Panc1 (cell line): ENCODE measurements around the gene CRADD. TPM values are rescaled to one million over a fixed set of nuclear protein-coding genes. Genes with fewer than 3 reads are reported as not detected.
"Not testable (repeated sequence)": the region's sequence is repeated elsewhere in the genome, so short reads cannot be mapped to it uniquely, and the experiment has no call there.

Source experiments
- ATAC-seq: fragments of 200-7000 bp; cut with Tn5 transposase; 2 replicates; pipeline ENCODE4 v1.9.1; 2020; ENCODE audit warnings: mild to moderate bottlenecking, moderate library complexity
- BruUV-seq: library from RNA; stranded (reverse); fragments of 400-500 nt; replicated peaks from 2 replicates; lab custom pipeline; 2021; lab: Mats Ljungman, UMichigan
- CTCF ChIA-PET: fragments of 300-600 bp; sonication (Branson Sonifier 250); formaldehyde crosslinking; loops from one replicate; lab custom pipeline; 2022; ENCODE audit warnings: antibody characterized with exemption; lab: Charles Lee
- POLR2A ChIA-PET: fragments of 300-600 bp; sonication (Branson Sonifier 250); formaldehyde crosslinking; loops from one replicate; lab custom pipeline; 2022; ENCODE audit warnings: antibody characterized with exemption; lab: Charles Lee
- DNase-seq: peaks from one replicate; pipeline ENCODE4 v3.0.0-alpha.2; 2010; ENCODE audit warnings: low read depth, low spot score
- H3K27ac ChIP-seq: 2 replicates; pipeline ENCODE4 v1.5.1; 2011; ENCODE audit warnings: mild to moderate bottlenecking, low read length, inconsistent platforms
- H3K27me3 ChIP-seq: fragments of 200-500 bp; sonication (Bioruptor generic); 2 replicates; pipeline ENCODE4 v1.6.0; 2014; ENCODE audit warnings: low read length, inconsistent platforms; ENCODE audit not compliant: control insufficient read depth, insufficient read depth
- H3K36me3 ChIP-seq: fragments of 200-500 bp; sonication (Bioruptor generic); 2 replicates; pipeline ENCODE4 v1.5.1; 2014; ENCODE audit warnings: inconsistent platforms, mild to moderate bottlenecking, low read length, moderate library complexity; ENCODE audit not compliant: control insufficient read depth, insufficient read depth
- H3K4me1 ChIP-seq: 2 replicates; pipeline ENCODE4 v1.5.1; 2011; ENCODE audit warnings: inconsistent platforms, mild to moderate bottlenecking, low read length, moderate library complexity; ENCODE audit not compliant: control insufficient read depth, insufficient read depth
- H3K4me3 ChIP-seq, 2 experiments: 2 replicates each; pipeline ENCODE4 v1.5.1; 2011 to 2012; ENCODE audit warnings: low read depth in 2 of 2, low read length in 2 of 2, mild to moderate bottlenecking in 2 of 2, inconsistent platforms in 1 of 2, moderate library complexity in 1 of 2
- H3K9me3 ChIP-seq: fragments of 200-500 bp; sonication (Bioruptor generic); 2 replicates; pipeline ENCODE4 v1.5.1; 2014; ENCODE audit warnings: low read depth, mild to moderate bottlenecking, inconsistent platforms, low read length, moderate library complexity; ENCODE audit not compliant: control insufficient read depth, insufficient read depth
- CTCF ChIP-seq: fragments of 450-650 bp; IDR thresholded peaks from 2 replicates; pipeline ENCODE4 v1.5.1; 2017; ENCODE audit warnings: mild to moderate bottlenecking
- POLR2AphosphoS5 ChIP-seq: IDR thresholded peaks from 2 replicates; pipeline ENCODE4 v1.6.1; 2012; ENCODE audit warnings: mild to moderate bottlenecking, low read depth, low read length, moderate library complexity
- REST ChIP-seq, 2 experiments: IDR thresholded peaks; 2 replicates each; pipeline ENCODE4 v1.6.1; 2011 to 2012; ENCODE audit warnings: low read depth in 2 of 2, control low read depth in 1 of 2, low read length in 1 of 2, mild to moderate bottlenecking in 1 of 2, moderate library complexity in 1 of 2; ENCODE audit not compliant: insufficient read depth in 1 of 2
- SIN3A ChIP-seq: IDR thresholded peaks from 2 replicates; pipeline ENCODE4 v1.6.1; 2012; ENCODE audit warnings: low read depth, mild to moderate bottlenecking, low read length, moderate library complexity, borderline replicate concordance; ENCODE audit not compliant: insufficient read depth
- TCF7L2 ChIP-seq: IDR thresholded peaks from 2 replicates; pipeline ENCODE4 v1.6.1; 2011; ENCODE audit warnings: mild to moderate bottlenecking, low read depth, low read length, inconsistent platforms
- in situ Hi-C: cut with HindIII; loops from 2 replicates; pipeline ENCODE4 v1.10.0; 2016; ENCODE audit warnings: low sequenced_read_pairs, low pct_unique_long_range_greater_than_20kb
- intact Hi-C: fragments of 100-400 bp; cut with micrococcal nuclease; formaldehyde crosslinking; loops from one replicate; pipeline ENCODE4 v1.10.0; 2022; ENCODE audit not compliant: unreplicated experiment
- total RNA-seq: library from RNA; stranded (reverse); gene quantifications from one replicate; pipeline ENCODE4 v1.2.1, GENCODE V29; 2021; ENCODE audit not compliant: unreplicated experiment

The CRADD gene
- total RNA-seq, 1 experiment from 2014 or later: 7.0 TPM

- H3K27ac ChIP-seq: no peak overlapping the region
- H3K36me3 ChIP-seq: no peaks in the 10 kb centered on the region
- ChIA-PET POLR2A (no interaction called here), CTCF (interaction anchor here (0.6 kb wide), 1 partner anchor 178 kb away, joined by 5 read pairs; no protein-coding TSS in a partner anchor)
- intact Hi-C loops: no loop called here
- H3K4me1 ChIP-seq: peaks cover 16% of the 10 kb centered on the region; the same call in 1 of the 2 replicates
- in situ Hi-C loops: no loop called here
- no peak overlapping the region for H3K4me3 ChIP-seq
- no TSS peak for BruUV-seq
- no peak for TF ChIP-seq CTCF
- no peak for TF ChIP-seq REST (IDR thresholded peaks at IDR 0.05; ENCODE audit: insufficient read depth in 1 of 2, low read depth in 2 of 2, low read length in 1 of 2)
- TF ChIP-seq TCF7L2: no peak
- no peak for TF ChIP-seq SIN3A
- TF ChIP-seq POLR2AphosphoS5: no peak
- H3K27me3 ChIP-seq: no peaks in the 10 kb centered on the region
- ATAC-seq (no peak), DNase-seq (no peak)
- peaks cover 6% of the 10 kb centered on the region; the same call in 1 of the 2 replicates for H3K9me3 ChIP-seq
Measured at GRCh38 chr12:93710574-93710926, 33.4 kb downstream of the CRADD start.

- DNase-seq, in situ Hi-C loops, H3K4me3 ChIP-seq, H3K27me3 ChIP-seq, CTCF ChIA-PET, H3K36me3 ChIP-seq, intact Hi-C loops, POLR2A ChIA-PET, H3K27ac ChIP-seq, ATAC-seq, H3K9me3 ChIP-seq, BruUV-seq: not testable (repeated sequence)
- peaks cover 16% of the 10 kb centered on the region; the same call in 1 of the 2 replicates for H3K4me1 ChIP-seq
Measured at GRCh38 chr12:93711502-93711901, 34.3 kb downstream of the CRADD start.

GRCh38 chr12:93712200-93712599, 35.0 kb downstream of the CRADD start:
- Histone ChIP-seq H3K36me3 (no peaks in the 10 kb centered on the region), H3K27me3 (no peaks in the 10 kb centered on the region), H3K4me3 (no peak overlapping the region), H3K27ac (no peak overlapping the region), H3K9me3 (peaks cover 6% of the 10 kb centered on the region; the same call in 1 of the 2 replicates), H3K4me1 (peaks cover 16% of the 10 kb centered on the region; the same call in 1 of the 2 replicates)
- no TSS peak for BruUV-seq
- POLR2A ChIA-PET: interaction anchor here (0.5 kb wide), 1 partner anchor 232 kb away, joined by 5 read pairs; no protein-coding TSS in a partner anchor
- in situ Hi-C loops: no loop called here
- intact Hi-C loops: no loop called here
- ATAC-seq: no peak
- DNase-seq: no peak
- TF ChIP-seq TCF7L2 (no peak), SIN3A (no peak)
- CTCF ChIA-PET: no interaction called here
